HCT116 (cell line): Measurements from ENCODE around the gene IFIT3.

Experiments used
- CTCF ChIP-seq, 3 experiments: fragments of 200-600 bp in 1 of 3; sonication (generic) in 1 of 3; IDR thresholded peaks in 2 of 3; conservative IDR thresholded peaks in 1 of 3; 2 replicates each; pipeline ENCODE4 v1.5.1; 2012 to 2017; ENCODE audit warnings: low read depth in 2 of 3, low read length in 2 of 3, antibody characterized with exemption in 1 of 3, borderline replicate concordance in 1 of 3, control low read depth in 1 of 3, mild to moderate bottlenecking in 1 of 3, mixed read lengths in 1 of 3, mixed run types in 1 of 3, moderate library complexity in 1 of 3; ENCODE audit not compliant: insufficient read depth in 1 of 3
- EZH2 ChIP-seq: fragments of 200-600 bp; sonication (generic); IDR thresholded peaks from 2 replicates; pipeline ENCODE4 v1.6.1; 2017; ENCODE audit warnings: antibody characterized with exemption, mixed run types
- EZH2phosphoT487 ChIP-seq: fragments of 200-600 bp; IDR thresholded peaks from 2 replicates; pipeline ENCODE4 v1.6.1; 2018; ENCODE audit warnings: antibody characterized with exemption, borderline replicate concordance
- MAX ChIP-seq: IDR thresholded peaks from 2 replicates; pipeline ENCODE4 v1.6.1; 2012
- POLR2AphosphoS5 ChIP-seq: IDR thresholded peaks from 2 replicates; pipeline ENCODE4 v1.6.1; 2011; ENCODE audit warnings: mild to moderate bottlenecking, low read depth, low read length, moderate library complexity
- RAD21 ChIP-seq: IDR thresholded peaks from 2 replicates; pipeline ENCODE4 v1.6.1; 2012; ENCODE audit warnings: low read depth, mild to moderate bottlenecking
- REST ChIP-seq: IDR thresholded peaks from 2 replicates; pipeline ENCODE4 v1.6.1; 2012; ENCODE audit warnings: low read depth
- SIN3A ChIP-seq: IDR thresholded peaks from 2 replicates; pipeline ENCODE4 v1.6.1; 2012; ENCODE audit warnings: low read depth
- ZNF274 ChIP-seq: fragments of 200-500 bp; sonication (Bioruptor generic); IDR thresholded peaks from 2 replicates; pipeline ENCODE4 v1.6.1; 2014; ENCODE audit warnings: mild to moderate bottlenecking, low read depth, low read length, inconsistent platforms

- no peak for TF ChIP-seq EZH2
- TF ChIP-seq MAX, result no peak
- TF ChIP-seq CTCF (IDR thresholded peaks at IDR 0.05 in 2 of 3, conservative IDR thresholded peaks at IDR 0.05 in 1 of 3; ENCODE audit: borderline replicate concordance in 1 of 3, insufficient read depth in 1 of 3, low read depth in 2 of 3, low read length in 2 of 3), result no peak
- no peak for TF ChIP-seq REST
- no peak for TF ChIP-seq RAD21
- TF ChIP-seq POLR2AphosphoS5, result no peak
- TF ChIP-seq EZH2phosphoT487, result no peak
- TF ChIP-seq SIN3A, result no peak
- TF ChIP-seq ZNF274, result no peak
Measured at GRCh38 chr10:89304446-89304845, 23.4 kb upstream of the IFIT3 start.
